Myometrial cell (primary cell): ENCODE measurements around the gene ST7. TPM values are rescaled to one million over a fixed set of nuclear protein-coding genes. Genes with fewer than 3 reads are reported as not detected.

Experiments
- total RNA-seq: library from RNA; depleted of rRNA; stranded (reverse); fragments of >200 nt; gene quantifications from 2 replicates; pipeline ENCODE4 v1.2.3, GENCODE V29; 2015

The ST7 gene, protein sequence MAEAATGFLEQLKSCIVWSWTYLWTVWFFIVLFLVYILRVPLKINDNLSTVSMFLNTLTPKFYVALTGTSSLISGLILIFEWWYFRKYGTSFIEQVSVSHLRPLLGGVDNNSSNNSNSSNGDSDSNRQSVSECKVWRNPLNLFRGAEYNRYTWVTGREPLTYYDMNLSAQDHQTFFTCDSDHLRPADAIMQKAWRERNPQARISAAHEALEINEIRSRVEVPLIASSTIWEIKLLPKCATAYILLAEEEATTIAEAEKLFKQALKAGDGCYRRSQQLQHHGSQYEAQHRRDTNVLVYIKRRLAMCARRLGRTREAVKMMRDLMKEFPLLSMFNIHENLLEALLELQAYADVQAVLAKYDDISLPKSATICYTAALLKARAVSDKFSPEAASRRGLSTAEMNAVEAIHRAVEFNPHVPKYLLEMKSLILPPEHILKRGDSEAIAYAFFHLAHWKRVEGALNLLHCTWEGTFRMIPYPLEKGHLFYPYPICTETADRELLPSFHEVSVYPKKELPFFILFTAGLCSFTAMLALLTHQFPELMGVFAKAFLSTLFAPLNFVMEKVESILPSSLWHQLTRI
- 26.8 and 35.7 TPM in 2 replicates for total RNA-seq

DNA sequence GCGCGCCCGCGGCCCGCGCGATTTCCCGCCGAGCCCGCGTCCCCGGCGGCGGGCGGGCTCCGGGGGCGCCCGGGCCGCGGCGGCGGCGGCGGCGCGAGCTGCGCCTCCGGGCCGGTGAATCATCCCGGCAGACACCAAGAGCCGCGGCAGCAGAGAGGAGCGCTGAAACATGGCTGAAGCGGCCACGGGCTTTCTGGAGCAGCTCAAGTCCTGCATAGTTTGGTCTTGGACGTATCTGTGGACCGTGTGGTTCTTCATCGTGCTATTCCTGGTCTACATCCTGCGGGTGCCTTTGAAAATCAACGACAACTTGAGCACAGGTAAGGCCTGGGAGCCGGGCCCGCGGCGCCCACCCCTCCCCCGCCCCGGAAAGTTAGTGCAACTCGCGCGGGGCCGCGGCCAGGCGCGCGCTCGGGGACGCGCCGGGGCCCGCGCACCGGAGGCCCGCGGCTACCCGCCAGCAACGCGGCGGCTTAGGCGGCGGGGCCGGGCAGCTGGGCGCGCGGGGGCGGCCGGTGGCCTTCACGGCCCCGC, at the start of gene ST7:
Gene ST7 (plus strand): TSS at position 130 of the 534 bp plus-strand sequence. CDS start 40 bp downstream, at position 170.

Other genes starting within 250 kb of the ST7 start
- 76.7 and 103 TPM in 2 replicates for gene CAPZA2, start 90.9 kb upstream of the ST7 start, total RNA-seq